GM12874 (cell line): Measurements from ENCODE around the gene UFD1.

Experiments
- CTCF ChIP-seq: IDR thresholded peaks from 2 replicates; pipeline ENCODE4 v1.5.1; 2011; ENCODE audit warnings: low read depth, mild to moderate bottlenecking, control low read depth, low read length, moderate library complexity; ENCODE audit not compliant: insufficient read depth

UFD1 gene

GRCh38 chr22:19466126-19466716, 12.8 kb downstream of the UFD1 start:
- no peak for TF ChIP-seq CTCF

- TF ChIP-seq CTCF: no peak
These were observed 14.0 kb downstream of the UFD1 start for GRCh38 chr22:19464975-19465374.

- TF ChIP-seq CTCF: no peak
These were observed 14.4 kb downstream of the UFD1 start for GRCh38 chr22:19464546-19464945.

GRCh38 chr22:19463491-19464469, 15.2 kb downstream of the UFD1 start:
- TF ChIP-seq CTCF: no peak

- TF ChIP-seq CTCF: no peak
These were observed 16.0 kb downstream of the UFD1 start for GRCh38 chr22:19463008-19463407.

- TF ChIP-seq CTCF: no peak
These were observed 17.5 kb downstream of the UFD1 start for GRCh38 chr22:19461506-19461905.

GRCh38 chr22:19460036-19460435, 19.0 kb downstream of the UFD1 start:
- no peak for TF ChIP-seq CTCF
